GM12878 (cell line): Measurements from ENCODE around the gene RBM7.

Source experiments
- JUNB ChIP-seq: IDR thresholded peaks from 2 replicates; pipeline ENCODE4 v1.6.1; 2016; ENCODE audit warnings: antibody characterized with exemption, mild to moderate bottlenecking
- RAD21 ChIP-seq: IDR thresholded peaks from 2 replicates; pipeline ENCODE4 v1.6.1; 2011; ENCODE audit warnings: mild to moderate bottlenecking, low read depth, low read length, moderate library complexity; ENCODE audit not compliant: insufficient read depth

DNA sequence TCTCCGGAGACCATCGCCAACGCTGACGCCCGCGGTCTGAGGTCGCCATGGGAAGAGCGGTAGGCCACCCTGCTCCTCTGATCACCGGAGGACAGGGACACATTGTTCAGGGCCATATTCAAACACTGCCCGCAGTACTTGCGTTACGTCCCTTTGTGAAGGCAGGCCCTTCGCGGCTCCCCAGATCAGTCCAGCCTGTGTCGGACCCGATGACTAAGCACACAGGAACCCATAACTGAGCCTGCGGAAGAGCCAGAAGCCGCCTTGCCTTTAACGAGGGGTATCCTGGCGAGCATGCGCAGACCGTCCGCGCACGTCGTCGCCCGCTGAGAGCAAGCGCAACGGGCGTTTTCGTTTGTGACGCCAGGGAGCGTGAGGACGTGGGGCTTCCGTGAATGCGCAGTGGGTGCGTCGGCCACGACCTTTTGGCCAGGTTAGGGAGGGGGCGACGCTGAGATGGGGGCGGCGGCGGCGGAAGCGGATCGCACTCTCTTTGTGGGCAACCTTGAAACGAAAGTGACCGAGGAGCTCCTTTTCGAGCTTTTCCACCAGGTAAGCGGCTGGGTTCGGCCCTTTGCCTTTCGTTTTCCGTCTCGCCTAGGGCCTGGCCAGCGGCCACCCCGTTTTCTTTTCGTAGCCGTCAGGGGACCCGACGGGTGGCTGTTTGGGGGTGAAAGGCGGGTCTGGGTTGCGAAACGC, at the start of gene RBM7, which contains the start of gene C11orf71:
- TF ChIP-seq JUNB (no peak), RAD21 (no peak)
